ENCODE measurements around the gene OR9Q2. TPM values are rescaled to one million over a fixed set of nuclear protein-coding genes. Genes with fewer than 3 reads are reported as not detected.

Gene OR9Q2
- total RNA-seq, 1 experiment from 2014 or later: not detected

Other genes starting within 250 kb of the OR9Q2 start
- not detected in 2 replicates for gene OR9Q1, start 165.2 kb upstream of the OR9Q2 start, total RNA-seq (2014; rRNA removed)
- not detected in 2 replicates for gene OR6Q1, start 158.1 kb upstream of the OR9Q2 start, total RNA-seq (2014; rRNA removed)
- gene OR9I1, start 63.5 kb upstream of the OR9Q2 start, total RNA-seq (2014; rRNA removed): not detected in 2 replicates
- gene OR1S2, start 15.1 kb downstream of the OR9Q2 start, total RNA-seq (2014; rRNA removed): not detected in 2 replicates
- not detected in 2 replicates for gene OR1S1, start 23.6 kb downstream of the OR9Q2 start, total RNA-seq (2014; rRNA removed)
- gene OR10Q1, start 39.8 kb downstream of the OR9Q2 start, total RNA-seq (2014; rRNA removed): not detected in 2 replicates
- not detected in 2 replicates for gene OR10W1, start 79.2 kb downstream of the OR9Q2 start, total RNA-seq (2014; rRNA removed)
- gene OR5B17, start 170.0 kb downstream of the OR9Q2 start, total RNA-seq (2014; rRNA removed): not detected in 2 replicates
- not detected in 2 replicates for gene OR5B3, start 217.8 kb downstream of the OR9Q2 start, total RNA-seq (2014; rRNA removed)
- gene OR5B2, start 239.1 kb downstream of the OR9Q2 start, total RNA-seq (2014; rRNA removed): not detected in 2 replicates